Osteocyte (in vitro differentiated cells): Measurements from ENCODE around the gene MAPK1IP1L. TPM values are rescaled to one million over a fixed set of nuclear protein-coding genes. Genes with fewer than 3 reads are reported as not detected.

Experiments
- DNase-seq: peaks from one replicate; pipeline ENCODE4 v3.0.0; 2021; ENCODE audit warnings: mixed read lengths; ENCODE audit not compliant: unreplicated experiment; ENCODE audit errors: extremely low spot score
- H3K27ac Mint-ChIP-seq: one replicate; pipeline ENCODE4 v1.8.0; 2021; ENCODE audit warnings: mild to moderate bottlenecking, mixed read lengths; ENCODE audit not compliant: unreplicated experiment
- H3K27me3 Mint-ChIP-seq: one replicate; pipeline ENCODE4 v1.8.0; 2021; ENCODE audit warnings: mixed read lengths; ENCODE audit not compliant: unreplicated experiment
- H3K36me3 Mint-ChIP-seq: one replicate; pipeline ENCODE4 v1.8.0; 2021; ENCODE audit warnings: mixed read lengths; ENCODE audit not compliant: unreplicated experiment
- H3K4me1 Mint-ChIP-seq: one replicate; pipeline ENCODE4 v1.8.0; 2021; ENCODE audit warnings: mixed read lengths; ENCODE audit not compliant: unreplicated experiment
- H3K4me3 Mint-ChIP-seq: one replicate; pipeline ENCODE4 v1.8.0; 2021; ENCODE audit warnings: mild to moderate bottlenecking, moderate library complexity, mixed read lengths; ENCODE audit not compliant: unreplicated experiment
- H3K9me3 Mint-ChIP-seq: one replicate; pipeline ENCODE4 v1.8.0; 2021; ENCODE audit warnings: mixed read lengths; ENCODE audit not compliant: unreplicated experiment
- CTCF ChIP-seq: fragments of 200-600 bp; sonication (generic); IDR thresholded peaks from 2 replicates; pipeline ENCODE4 v1.5.0; 2021; ENCODE audit warnings: antibody characterized with exemption, mild to moderate bottlenecking, moderate library complexity
- total RNA-seq: library from RNA; stranded (reverse); gene quantifications from 2 replicates; pipeline ENCODE4 v1.2.1, GENCODE V29; 2021

Gene MAPK1IP1L
- total RNA-seq, 1 donor from 2014 or later = 102 TPM

- no peak for TF ChIP-seq CTCF
- H3K9me3 Mint-ChIP-seq = no peaks in the 10 kb centered on the region
- H3K4me3 Mint-ChIP-seq = no peak overlapping the region
- no peak for DNase-seq
- peaks cover 30% of the 10 kb centered on the region for H3K4me1 Mint-ChIP-seq
- no peak overlapping the region for H3K27ac Mint-ChIP-seq
- H3K36me3 Mint-ChIP-seq = no peaks in the 10 kb centered on the region
- H3K27me3 Mint-ChIP-seq = no peaks in the 10 kb centered on the region
Measured at GRCh38 chr14:55109836-55110235, 58.4 kb downstream of the MAPK1IP1L start.

DNA sequence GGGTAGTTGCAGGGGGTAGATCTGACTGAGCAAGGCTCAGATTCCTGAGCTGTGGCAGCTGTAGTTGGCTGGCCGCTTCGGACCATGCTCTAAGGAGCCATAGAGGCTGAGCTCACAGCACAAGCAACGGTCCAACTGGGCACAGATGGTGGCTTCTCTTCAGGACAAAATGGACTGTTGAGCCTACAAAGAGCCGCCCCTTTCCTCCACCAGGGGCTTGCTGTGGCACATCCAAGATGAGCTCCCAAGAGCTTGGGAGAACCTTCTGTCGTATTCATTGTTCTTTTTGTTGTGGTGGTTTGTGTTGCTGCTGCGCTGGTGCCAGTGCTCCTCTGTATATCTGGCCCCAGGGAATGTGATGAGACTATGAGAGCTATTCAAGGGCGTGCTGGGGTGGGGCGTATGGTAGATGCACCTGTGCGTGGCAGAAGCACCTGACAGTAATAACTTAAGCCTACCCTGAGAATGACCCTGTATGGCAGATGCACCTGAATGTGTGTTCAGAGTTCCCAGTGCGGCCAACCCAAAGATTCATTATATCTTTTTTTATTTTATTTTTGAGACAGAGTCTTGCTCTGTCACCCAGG, 59.8 kb downstream of the MAPK1IP1L start:
- H3K27me3 Mint-ChIP-seq = no peaks in the 10 kb centered on the region
- H3K27ac Mint-ChIP-seq = no peak overlapping the region
- H3K4me1 Mint-ChIP-seq = peaks cover 23% of the 10 kb centered on the region
- H3K36me3 Mint-ChIP-seq = no peaks in the 10 kb centered on the region
- no peak overlapping the region for H3K4me3 Mint-ChIP-seq
- no peak for DNase-seq
- TF ChIP-seq CTCF = no peak
- H3K9me3 Mint-ChIP-seq = no peaks in the 10 kb centered on the region

DNA sequence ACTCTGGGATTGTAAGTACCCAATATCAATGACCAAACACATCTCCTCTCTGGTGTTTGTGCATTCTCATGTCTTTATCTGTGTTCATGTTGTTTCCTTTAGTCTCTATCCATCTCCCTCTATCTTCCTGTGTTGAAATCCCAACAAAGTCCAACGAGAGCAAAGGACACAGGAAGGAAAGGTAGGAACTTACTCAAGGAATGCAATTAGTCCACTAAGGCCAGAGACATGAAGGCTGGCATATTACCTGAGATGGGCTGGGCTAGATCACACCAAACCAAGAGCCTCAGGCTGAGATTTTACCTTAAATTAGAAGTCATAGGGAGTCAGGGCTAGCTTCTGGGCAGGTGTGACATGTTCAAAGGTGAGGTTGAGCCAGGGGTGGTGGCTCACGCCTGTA, 63.3 kb downstream of the MAPK1IP1L start:
- no peak for TF ChIP-seq CTCF
- H3K9me3 Mint-ChIP-seq = no peaks in the 10 kb centered on the region
- no peaks in the 10 kb centered on the region for H3K27me3 Mint-ChIP-seq
- H3K4me3 Mint-ChIP-seq = no peak overlapping the region
- peaks cover 21% of the 10 kb centered on the region for H3K4me1 Mint-ChIP-seq
- no peak for DNase-seq
- no peaks in the 10 kb centered on the region for H3K36me3 Mint-ChIP-seq
- H3K27ac Mint-ChIP-seq = no peak overlapping the region

GRCh38 chr14:55115460-55115859, 64.0 kb downstream of the MAPK1IP1L start:
- Mint-ChIP-seq H3K27me3 (no peaks in the 10 kb centered on the region), H3K9me3 (no peaks in the 10 kb centered on the region), H3K27ac (no peak overlapping the region), H3K36me3 (no peaks in the 10 kb centered on the region), H3K4me3 (no peak overlapping the region), H3K4me1 (peaks cover 23% of the 10 kb centered on the region)
- no peak for DNase-seq
- no peak for TF ChIP-seq CTCF

- no peak for TF ChIP-seq CTCF
- H3K27me3 Mint-ChIP-seq = no peaks in the 10 kb centered on the region
- H3K9me3 Mint-ChIP-seq = no peaks in the 10 kb centered on the region
- peaks cover 24% of the 10 kb centered on the region for H3K4me1 Mint-ChIP-seq
- no peak overlapping the region for H3K27ac Mint-ChIP-seq
- no peaks in the 10 kb centered on the region for H3K36me3 Mint-ChIP-seq
- no peak for DNase-seq
- no peak overlapping the region for H3K4me3 Mint-ChIP-seq
Measured at GRCh38 chr14:55115861-55116245, 64.4 kb downstream of the MAPK1IP1L start.
